Fibroblast of pulmonary artery (primary cell): Measurements from ENCODE around the gene LOXHD1.

Source experiments
- DNase-seq: peaks from one replicate; pipeline ENCODE4 v3.0.0-alpha.2; 2010; ENCODE audit warnings: low read depth
- H3K4me3 ChIP-seq: replicated peaks from 2 replicates; pipeline ENCODE4 v1.5.1; 2011; ENCODE audit warnings: low read depth, mild to moderate bottlenecking, control low read depth, low read length, moderate library complexity
- TF ChIP-seq, protein P1 (sequence below): IDR thresholded peaks from 2 replicates; pipeline ENCODE4 v1.5.1; 2011; ENCODE audit warnings: mild to moderate bottlenecking, control low read depth, low read length, inconsistent platforms; ENCODE audit errors: missing control alignments

The LOXHD1 gene

DNA sequence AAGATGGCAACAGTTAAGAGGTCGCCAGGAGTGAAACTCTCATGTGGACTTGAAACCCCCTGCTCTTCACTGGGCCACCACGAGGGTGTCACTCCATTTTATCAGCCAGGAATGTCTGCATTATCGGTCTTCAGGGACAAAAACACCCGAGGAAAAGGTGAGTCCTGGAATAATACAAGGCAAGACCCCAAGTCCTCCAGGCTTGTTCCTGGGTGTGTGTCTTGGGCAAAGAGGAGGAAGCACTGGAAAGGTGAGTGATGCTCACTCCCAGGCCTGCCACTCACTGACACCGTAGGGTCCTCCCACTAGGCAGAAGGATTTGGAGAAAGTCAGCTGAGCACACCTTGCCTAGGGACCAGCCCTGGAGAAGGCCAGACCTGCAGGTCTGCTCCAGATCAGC lies 86.9 kb downstream of the LOXHD1 start:
- TF ChIP-seq, protein P1, sequence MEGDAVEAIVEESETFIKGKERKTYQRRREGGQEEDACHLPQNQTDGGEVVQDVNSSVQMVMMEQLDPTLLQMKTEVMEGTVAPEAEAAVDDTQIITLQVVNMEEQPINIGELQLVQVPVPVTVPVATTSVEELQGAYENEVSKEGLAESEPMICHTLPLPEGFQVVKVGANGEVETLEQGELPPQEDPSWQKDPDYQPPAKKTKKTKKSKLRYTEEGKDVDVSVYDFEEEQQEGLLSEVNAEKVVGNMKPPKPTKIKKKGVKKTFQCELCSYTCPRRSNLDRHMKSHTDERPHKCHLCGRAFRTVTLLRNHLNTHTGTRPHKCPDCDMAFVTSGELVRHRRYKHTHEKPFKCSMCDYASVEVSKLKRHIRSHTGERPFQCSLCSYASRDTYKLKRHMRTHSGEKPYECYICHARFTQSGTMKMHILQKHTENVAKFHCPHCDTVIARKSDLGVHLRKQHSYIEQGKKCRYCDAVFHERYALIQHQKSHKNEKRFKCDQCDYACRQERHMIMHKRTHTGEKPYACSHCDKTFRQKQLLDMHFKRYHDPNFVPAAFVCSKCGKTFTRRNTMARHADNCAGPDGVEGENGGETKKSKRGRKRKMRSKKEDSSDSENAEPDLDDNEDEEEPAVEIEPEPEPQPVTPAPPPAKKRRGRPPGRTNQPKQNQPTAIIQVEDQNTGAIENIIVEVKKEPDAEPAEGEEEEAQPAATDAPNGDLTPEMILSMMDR = no peak
- H3K4me3 ChIP-seq = no peak overlapping the region
- DNase-seq = no peak

DNA sequence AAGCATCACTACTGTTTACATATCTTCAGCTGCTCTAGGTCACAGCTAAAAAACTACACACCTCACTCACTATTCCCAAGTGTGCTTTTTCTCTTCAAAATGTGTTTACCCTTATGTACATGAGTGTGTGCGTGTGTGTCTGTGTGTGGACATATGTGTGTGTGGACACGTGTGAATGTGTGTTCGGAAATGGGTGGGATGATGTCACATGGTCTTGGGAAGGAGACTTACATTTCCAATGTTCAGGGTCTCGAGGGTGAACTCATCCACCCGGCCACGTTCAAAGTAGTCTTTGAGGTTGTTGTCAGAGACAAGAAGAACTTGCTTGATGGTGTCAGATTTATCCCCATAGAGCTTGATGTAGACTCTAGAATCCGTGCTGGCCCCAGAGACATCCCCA lies 87.8 kb downstream of the LOXHD1 start:
- TF ChIP-seq, protein P1 = no peak
- no peak overlapping the region for H3K4me3 ChIP-seq

DNA sequence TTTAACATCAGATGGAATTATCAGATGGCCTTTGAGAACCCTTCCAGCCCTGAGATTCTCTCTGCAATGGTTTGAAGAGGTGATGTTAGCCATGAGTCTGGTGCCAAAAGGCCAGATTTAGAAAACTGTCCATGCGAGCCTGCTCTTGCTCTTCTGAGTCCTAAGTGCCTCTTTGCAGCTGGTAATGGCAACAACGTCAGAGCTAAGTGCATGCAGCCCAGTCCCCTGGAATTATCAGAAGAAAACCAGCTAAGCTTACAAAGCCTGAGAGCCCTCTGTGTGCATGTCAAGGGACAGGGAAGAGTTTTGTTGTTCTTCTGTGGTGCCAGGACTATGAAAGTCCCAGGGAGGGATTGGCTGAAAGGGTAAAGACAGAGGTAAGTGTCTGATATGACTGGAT lies 89.8 kb downstream of the LOXHD1 start:
- H3K4me3 ChIP-seq = no peak overlapping the region
- TF ChIP-seq, protein P1 = no peak
- no peak for DNase-seq

More for the DNA sequence above, 87.8 kb downstream of the LOXHD1 start:
- DNase-seq = no peak

GRCh38 chr18:46566111-46566510 lies 90.9 kb downstream of the LOXHD1 start:
- TF ChIP-seq, protein P1 = no peak

DNA sequence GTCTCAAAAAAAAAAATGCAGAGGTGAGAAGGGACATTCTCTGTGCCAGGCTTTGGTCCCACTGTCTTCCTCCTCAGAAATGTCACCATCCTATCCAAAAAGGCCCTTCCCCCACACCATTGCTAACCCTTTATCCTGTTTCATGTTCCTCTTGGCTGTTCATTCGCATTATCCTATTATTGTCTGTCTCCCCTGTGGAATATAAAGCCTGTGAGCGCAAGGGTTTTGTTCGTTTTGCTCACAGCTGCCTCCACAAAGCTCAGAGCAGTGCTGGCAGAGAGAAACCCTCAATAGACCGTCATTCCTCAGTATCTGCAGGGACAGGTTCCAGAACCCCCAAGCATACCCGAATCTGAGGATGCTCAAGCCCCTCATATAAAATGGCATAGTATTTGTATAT lies 91.8 kb downstream of the LOXHD1 start:
- H3K4me3 ChIP-seq = no peak overlapping the region
- TF ChIP-seq, protein P1 = no peak
- DNase-seq = no peak

More at GRCh38 chr18:46566111-46566510, 90.9 kb downstream of the LOXHD1 start:
- DNase-seq = no peak
- no peak overlapping the region for H3K4me3 ChIP-seq

DNA sequence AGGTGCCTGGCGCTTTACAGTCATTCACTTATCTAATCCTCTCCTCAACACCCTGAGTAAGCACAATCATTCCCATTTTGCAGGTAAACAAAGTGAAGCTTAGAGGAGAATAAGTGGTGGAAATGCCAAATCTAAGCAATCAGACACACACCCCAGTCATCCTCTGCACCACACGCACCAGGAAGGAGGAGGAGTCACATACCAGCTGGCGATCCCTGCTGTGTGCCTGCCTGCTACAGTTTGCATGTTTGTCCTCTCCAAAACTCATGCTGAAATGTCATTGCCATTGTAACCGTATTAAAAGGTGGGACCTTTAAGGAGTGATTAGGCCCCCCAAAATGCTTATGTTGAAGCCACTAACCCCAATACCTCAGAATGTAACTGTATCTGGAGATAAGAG lies 93.7 kb downstream of the LOXHD1 start:
- H3K4me3 ChIP-seq = no peak overlapping the region
- TF ChIP-seq, protein P1 = no peak
- no peak for DNase-seq

DNA sequence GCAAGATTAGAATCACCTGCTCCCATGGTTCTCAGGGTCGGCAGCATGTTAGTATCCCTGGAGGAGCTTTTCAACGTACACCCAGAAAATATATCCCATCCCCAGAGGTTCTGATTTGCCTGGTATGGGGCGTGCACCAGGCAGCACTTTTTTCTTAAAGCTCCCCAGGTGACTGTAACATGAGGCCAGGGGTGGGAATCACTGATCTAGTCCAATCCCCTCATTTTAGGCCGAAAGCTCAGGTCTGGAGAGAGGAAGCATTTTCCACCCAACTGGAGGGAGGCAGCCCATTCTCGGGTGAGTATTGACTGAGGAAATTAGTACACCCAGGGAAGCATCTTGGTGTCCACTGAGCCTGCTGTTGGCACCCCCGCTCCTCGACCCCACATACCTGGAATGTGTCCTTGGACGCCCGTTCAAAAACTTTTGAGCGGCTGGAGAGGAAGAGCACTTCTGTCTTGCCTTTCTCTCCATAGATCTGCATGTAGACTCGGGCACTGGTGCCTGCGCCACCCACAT lies 94.3 kb downstream of the LOXHD1 start:
- TF ChIP-seq, protein P1 = no peak
- no peak overlapping the region for H3K4me3 ChIP-seq
- no peak for DNase-seq
